Epithelial cell of esophagus (primary cell): ENCODE measurements around the gene RNF121.

ENCODE experiments used
- DNase-seq: peaks from one replicate; pipeline ENCODE4 v3.0.0; 2010; ENCODE audit warnings: low read depth
- H3K4me3 ChIP-seq: 2 replicates; pipeline ENCODE4 v1.5.1; 2011; ENCODE audit warnings: mild to moderate bottlenecking, low read length, control low read depth
- TF ChIP-seq, protein P1 (sequence below): IDR thresholded peaks from 2 replicates; pipeline ENCODE4 v1.5.1; 2011; ENCODE audit warnings: low read depth, mild to moderate bottlenecking, low read length, control low read depth, inconsistent platforms; ENCODE audit not compliant: insufficient read depth; ENCODE audit errors: missing control alignments

RNF121 gene

DNA sequence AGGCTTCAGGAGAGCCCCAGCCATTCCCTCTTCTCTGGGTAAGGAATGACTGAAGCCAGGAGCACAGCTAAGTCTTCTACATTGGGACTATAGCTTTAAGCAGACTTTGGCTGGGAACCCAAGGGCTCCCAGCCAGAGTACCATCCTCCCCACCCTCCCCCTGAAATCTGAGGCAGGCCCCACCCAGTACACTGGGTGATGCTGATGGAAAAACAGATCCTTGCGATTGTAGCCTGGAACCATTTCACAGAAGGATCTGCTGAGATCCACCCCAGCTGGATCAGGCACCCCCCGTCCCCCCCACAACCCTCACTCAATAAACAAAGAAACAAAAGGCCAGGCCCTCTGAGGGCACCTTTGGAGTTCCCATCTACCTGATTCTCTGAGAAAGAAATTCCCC, 109.6 kb downstream of the RNF121 start:
- DNase-seq, result peak; percentile 17
- TF ChIP-seq, protein P1, sequence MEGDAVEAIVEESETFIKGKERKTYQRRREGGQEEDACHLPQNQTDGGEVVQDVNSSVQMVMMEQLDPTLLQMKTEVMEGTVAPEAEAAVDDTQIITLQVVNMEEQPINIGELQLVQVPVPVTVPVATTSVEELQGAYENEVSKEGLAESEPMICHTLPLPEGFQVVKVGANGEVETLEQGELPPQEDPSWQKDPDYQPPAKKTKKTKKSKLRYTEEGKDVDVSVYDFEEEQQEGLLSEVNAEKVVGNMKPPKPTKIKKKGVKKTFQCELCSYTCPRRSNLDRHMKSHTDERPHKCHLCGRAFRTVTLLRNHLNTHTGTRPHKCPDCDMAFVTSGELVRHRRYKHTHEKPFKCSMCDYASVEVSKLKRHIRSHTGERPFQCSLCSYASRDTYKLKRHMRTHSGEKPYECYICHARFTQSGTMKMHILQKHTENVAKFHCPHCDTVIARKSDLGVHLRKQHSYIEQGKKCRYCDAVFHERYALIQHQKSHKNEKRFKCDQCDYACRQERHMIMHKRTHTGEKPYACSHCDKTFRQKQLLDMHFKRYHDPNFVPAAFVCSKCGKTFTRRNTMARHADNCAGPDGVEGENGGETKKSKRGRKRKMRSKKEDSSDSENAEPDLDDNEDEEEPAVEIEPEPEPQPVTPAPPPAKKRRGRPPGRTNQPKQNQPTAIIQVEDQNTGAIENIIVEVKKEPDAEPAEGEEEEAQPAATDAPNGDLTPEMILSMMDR, result no peak
- peak overlapping the region; percentile 79 for H3K4me3 ChIP-seq

DNA sequence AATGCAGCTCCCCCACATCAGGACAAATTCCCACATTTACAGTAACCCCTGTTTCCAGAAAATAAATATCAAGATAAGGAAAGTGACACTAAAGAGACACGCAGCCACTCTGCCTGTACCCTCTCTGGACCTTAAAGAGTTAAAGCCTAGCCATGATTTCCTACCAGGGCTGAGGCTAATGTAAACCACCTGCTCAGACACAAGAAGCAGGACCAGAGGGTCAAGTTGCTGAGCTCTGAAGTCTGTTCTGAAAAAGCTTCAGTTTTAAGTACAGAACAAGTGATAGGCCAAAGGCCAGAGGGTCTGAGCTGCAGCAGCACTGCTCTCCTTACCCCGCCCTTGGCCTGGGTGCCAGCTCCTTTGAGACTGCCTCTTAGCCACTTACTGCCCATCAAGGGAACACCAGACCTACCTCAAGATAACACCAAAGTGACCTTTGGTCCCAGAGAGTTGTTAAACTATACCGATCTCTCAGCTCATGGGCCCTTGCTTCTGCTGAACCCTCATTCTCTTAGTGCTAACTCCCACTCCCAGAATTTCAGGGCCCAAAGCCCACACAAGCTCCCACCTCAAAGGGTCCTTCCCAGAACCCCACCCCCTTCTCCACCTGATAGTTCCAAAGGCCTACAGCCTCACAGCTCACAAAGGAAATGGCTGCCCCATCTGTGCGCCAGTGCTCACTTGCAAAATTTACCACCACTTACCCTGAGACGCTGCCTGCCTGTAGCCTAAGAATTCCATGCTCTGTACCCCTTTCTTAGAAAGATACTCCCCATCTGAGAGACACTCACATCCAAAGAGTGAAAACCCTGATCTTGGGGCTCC, 110.4 kb downstream of the RNF121 start:
- no peak for DNase-seq
- TF ChIP-seq, protein P1, result no peak
- H3K4me3 ChIP-seq, result peak overlapping the region; percentile 79

DNA sequence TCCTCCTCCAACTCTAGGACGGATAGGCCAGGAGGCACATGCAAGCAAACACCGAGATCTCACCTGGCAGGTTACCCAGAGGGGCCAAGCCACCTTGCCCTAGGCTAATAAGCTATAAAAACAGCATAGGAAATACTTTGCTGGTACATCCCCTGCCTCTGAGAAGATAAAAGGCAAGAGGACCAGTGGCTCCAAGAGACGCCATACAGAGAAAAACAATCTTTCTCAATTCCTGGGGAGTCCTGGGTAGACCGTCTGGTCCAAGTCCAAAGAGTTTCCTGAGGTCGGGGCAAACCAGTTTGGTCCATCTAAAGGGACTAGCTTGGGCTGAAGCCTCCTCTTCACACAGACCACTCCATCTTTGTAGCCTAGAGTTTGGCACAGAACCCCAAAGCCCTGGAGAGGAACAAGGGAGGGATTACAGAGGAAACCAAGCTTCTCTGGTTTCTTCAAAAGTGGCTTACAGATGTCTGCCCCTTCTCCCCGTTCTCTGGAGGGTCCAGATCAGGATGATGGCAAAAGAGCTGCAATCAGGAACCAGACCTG, 111.1 kb downstream of the RNF121 start:
- DNase-seq, result no peak
- H3K4me3 ChIP-seq, result peak overlapping the region; percentile 79
- TF ChIP-seq, protein P1, result no peak

DNA sequence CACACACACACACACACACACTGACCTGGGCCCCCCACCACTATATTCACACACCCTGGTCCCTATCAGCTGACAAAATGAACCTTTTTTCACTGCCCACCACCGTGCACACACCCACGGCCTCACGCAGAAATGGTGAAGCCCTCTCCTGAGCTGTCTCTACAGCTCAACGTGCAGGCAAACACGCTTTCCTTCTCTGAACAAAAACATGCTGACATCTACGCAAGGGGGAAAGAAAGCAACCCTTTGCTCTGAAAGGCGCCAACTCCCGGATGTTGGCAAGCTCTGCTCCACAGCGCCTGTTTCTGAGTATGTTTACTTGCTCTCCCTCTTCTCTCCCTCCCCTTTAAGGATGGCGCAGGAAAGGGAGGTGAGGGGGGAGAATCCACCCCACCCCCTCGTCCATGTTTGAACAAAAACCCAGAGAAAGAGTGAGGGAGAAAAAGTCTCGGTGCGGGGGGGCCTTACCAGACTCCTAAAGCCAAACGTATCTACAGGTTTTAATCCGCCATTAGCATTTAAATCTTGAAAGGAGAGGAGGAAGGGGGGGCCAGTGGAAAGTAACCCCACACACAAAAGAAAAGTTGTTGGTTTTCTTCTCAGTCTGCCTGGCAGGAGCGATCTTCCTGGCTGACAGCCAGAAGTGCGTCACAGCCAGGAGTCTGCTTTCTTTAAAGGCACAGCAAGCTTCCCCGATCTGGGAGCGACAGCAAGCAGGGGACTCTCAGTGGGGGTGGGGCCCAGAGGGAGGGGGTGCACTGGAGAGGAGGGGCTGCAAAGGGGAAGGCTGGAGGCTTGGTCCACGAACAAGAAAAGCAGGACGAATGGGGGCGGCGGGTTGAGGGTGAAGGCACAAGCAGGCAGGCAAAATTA, 111.9 kb downstream of the RNF121 start:
- TF ChIP-seq, protein P1, result no peak

DNA sequence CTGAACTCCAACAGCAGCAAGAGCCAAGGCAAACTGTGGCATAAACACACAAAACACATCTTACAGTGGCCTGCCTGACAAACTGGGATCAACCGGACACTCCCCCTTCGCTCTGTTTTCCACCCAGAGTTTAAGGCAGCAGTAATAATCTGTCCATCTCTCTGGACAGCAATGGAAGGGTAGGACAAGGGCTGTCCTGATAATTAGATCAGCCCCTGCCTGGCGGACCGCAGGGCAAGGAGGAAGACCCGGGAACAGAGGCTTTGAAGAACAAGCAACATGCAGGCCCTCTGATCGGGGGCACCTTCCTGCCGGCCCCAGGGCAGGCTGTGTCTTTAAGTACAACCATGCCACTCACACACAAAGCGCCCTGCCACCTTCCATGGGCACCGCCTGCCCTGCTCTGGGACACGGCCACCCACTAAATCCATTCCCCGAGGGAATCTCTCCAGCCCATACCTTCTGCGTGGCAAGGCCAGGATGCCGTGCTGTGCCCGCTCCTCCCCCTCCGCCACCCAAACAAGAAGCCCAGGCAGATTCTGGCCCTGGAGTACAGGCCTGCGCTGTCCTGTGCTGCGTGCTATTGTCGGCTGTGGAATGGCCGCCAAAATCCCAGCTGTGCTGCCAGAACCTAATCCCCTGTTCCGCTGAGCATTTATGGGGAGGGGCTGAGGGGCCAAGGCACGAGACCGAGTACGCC, 112.7 kb downstream of the RNF121 start:
- H3K4me3 ChIP-seq, result peak overlapping the region; percentile 79
- peak; percentile 75 for DNase-seq
- TF ChIP-seq, protein P1, result no peak

More for the DNA sequence above, 111.9 kb downstream of the RNF121 start:
- peak overlapping the region; percentile 79 for H3K4me3 ChIP-seq
- DNase-seq, result peak; percentile 92

DNA sequence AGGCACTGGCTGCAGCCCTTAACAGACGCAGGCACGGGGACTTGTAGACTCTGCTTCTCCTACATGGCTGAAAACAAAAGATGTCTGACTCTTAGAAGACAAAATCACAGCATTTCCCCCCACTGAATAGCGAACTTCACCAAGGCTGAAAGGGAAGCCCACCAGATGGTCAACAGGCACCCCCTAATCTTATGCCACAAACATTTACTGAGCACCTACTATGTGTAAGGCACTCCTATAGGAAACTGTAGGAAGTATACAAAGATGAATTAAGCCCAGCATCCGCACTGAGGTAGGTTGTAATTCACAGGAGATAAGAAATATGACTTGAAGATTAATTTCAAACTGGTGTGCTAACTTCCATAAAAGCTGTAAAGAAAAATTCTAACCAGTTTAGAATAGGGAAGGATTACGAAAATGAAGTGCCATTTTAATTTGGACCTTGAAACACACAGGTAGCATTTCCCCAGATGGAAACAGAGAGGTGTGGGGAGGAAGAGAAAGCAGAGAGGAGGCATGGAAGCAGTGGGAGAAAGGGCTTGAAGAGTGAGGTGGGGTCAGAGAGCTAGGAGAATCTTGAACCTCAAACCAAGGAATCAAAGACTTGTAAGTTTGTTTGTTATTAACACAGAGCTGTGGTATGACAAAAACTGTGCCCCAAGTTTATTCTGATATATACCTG, 113.4 kb downstream of the RNF121 start:
- no peak for DNase-seq
- H3K4me3 ChIP-seq, result peak overlapping the region; percentile 79
- TF ChIP-seq, protein P1, result no peak
